Esophagus muscularis mucosa (tissue), 4 donors: Measurements from ENCODE around the gene STK10. TPM values are rescaled to one million over a fixed set of nuclear protein-coding genes. Genes with fewer than 3 reads are reported as not detected.

Source experiments
- DNase-seq: peaks from one replicate; pipeline ENCODE4 v3.0.0-alpha.2; 2017; ENCODE audit errors: extremely low spot score
- H3K27ac ChIP-seq, 4 donors: fragments of 200-600 bp; sonication (generic); replicated peaks in 1 of 4; 1 replicate in 3 of 4; 2 replicates in 1 of 4; pipeline ENCODE4 v1.5.1; 2016 to 2019; ENCODE audit warnings: mild to moderate bottlenecking in 1 of 4
- H3K27me3 ChIP-seq, 4 donors: fragments of 200-600 bp; sonication (generic); one replicate each; pipeline versions ENCODE4 v1.5.1 to v1.6.0; 2016 to 2019
- H3K36me3 ChIP-seq, 4 donors: fragments of 200-600 bp; sonication (generic); one replicate each; pipeline ENCODE4 v1.5.1; 2016 to 2019
- H3K4me1 ChIP-seq, 4 donors: fragments of 200-600 bp; sonication (generic); one replicate each; pipeline ENCODE4 v1.5.1; 2016 to 2019
- H3K4me3 ChIP-seq, 4 donors: fragments of 200-600 bp; sonication (generic); 1 replicate in 2 of 4; 2 replicates in 2 of 4; pipeline ENCODE4 v1.5.1; 2016 to 2019; ENCODE audit warnings: mild to moderate bottlenecking in 4 of 4, moderate library complexity in 1 of 4
- H3K9me3 ChIP-seq, 4 donors: fragments of 200-600 bp; sonication (generic); 1 replicate in 3 of 4; 2 replicates in 1 of 4; pipeline ENCODE4 v1.5.1; 2016 to 2019
- CTCF ChIP-seq, 3 experiments: fragments of 200-600 bp in 2 of 3; fragments of 450-650 bp in 1 of 3; sonication (generic) in 2 of 3; IDR thresholded peaks; one replicate each; pipeline ENCODE4 v1.5.1; 2017 to 2019; ENCODE audit warnings: antibody characterized with exemption in 3 of 3, mild to moderate bottlenecking in 2 of 3, moderate library complexity in 1 of 3
- EP300 ChIP-seq: sonication (generic); formaldehyde crosslinking; IDR thresholded peaks from one replicate; pipeline ENCODE4 v1.6.1; 2017; ENCODE audit warnings: antibody characterized with exemption
- POLR2A ChIP-seq: fragments of 450-650 bp; IDR thresholded peaks from one replicate; pipeline ENCODE4 v1.6.1; 2017; ENCODE audit warnings: antibody characterized with exemption, moderate library complexity, mild to moderate bottlenecking, low read depth
- POLR2AphosphoS5 ChIP-seq, 2 donors: sonication (generic); formaldehyde crosslinking; IDR thresholded peaks; one replicate each; pipeline ENCODE4 v1.6.1; 2017; ENCODE audit warnings: antibody characterized with exemption in 2 of 2
- WGBS: methylation state at CpG from one replicate; pipeline ENCODE4 v1.1.5; 2018; 5-methylcytosine and 5-hydroxymethylcytosine counted together
- intact Hi-C: fragments of 100-400 bp; cut with DNase I; formaldehyde crosslinking; loops from one replicate; pipeline ENCODE4 v1.15.1; 2023
- total RNA-seq, 4 donors: library from RNA; depleted of rRNA; stranded (reverse); fragments of >200 nt; gene quantifications; one replicate each; pipeline versions ENCODE4 v1.1.0 to v1.2.1, GENCODE V29; 2016

The STK10 gene
- total RNA-seq, 4 donors from 2014 or later = 18.8 to 21.8 (median 19.4) TPM

GRCh38 chr5:172175263-172175719 is 12.7 kb downstream of the STK10 start:
- Histone ChIP-seq H3K4me3 (peak overlapping the region in 3 of 4 donors; percentile 8 to 37 (median 22)), H3K27ac (peak overlapping the region in 2 of 4 donors; percentile 23 to 57), H3K36me3 (no peaks in the 10 kb centered on the region), H3K4me1 (peaks cover 48 to 75% (median 64%) of the 10 kb centered on the region in 4 donors), H3K27me3 (no peaks in the 10 kb centered on the region), H3K9me3 (no peaks in the 10 kb centered on the region)
- no peak for DNase-seq
- intact Hi-C loops = no loop called here
- TF ChIP-seq POLR2AphosphoS5 (IDR thresholded peaks at IDR 0.05) (no peak), EP300 (no peak), POLR2A (no peak), CTCF (IDR thresholded peaks at IDR 0.05) (no peak)
- 59% methylated on average over 7 of the region's 7 CpGs for WGBS

- H3K36me3 ChIP-seq = no peaks in the 10 kb centered on the region
- intact Hi-C loops = no loop called here
- peaks cover 43 to 69% (median 57%) of the 10 kb centered on the region in 4 donors for H3K4me1 ChIP-seq
- WGBS = 71% methylated on average over 12 of the region's 12 CpGs
- H3K27me3 ChIP-seq = no peaks in the 10 kb centered on the region
- no peaks in the 10 kb centered on the region for H3K9me3 ChIP-seq
- H3K27ac ChIP-seq = peak overlapping the region in 1 of 4 donors; percentile 57
- no peak for DNase-seq
- no peak overlapping the region for H3K4me3 ChIP-seq
- TF ChIP-seq POLR2A (no peak), EP300 (no peak)
Measured at GRCh38 chr5:172173564-172174153, 14.4 kb downstream of the STK10 start.

- WGBS = 80% methylated on average over 11 of the region's 12 CpGs
- TF ChIP-seq EP300 = no peak
- Histone ChIP-seq H3K4me1 (peaks cover 43 to 69% (median 57%) of the 10 kb centered on the region in 4 donors), H3K27me3 (no peaks in the 10 kb centered on the region), H3K4me3 (no peak overlapping the region), H3K36me3 (no peaks in the 10 kb centered on the region), H3K27ac (peak overlapping the region in 1 of 4 donors; percentile 12), H3K9me3 (no peaks in the 10 kb centered on the region)
- intact Hi-C loops = no loop called here
- DNase-seq = no peak
Measured at GRCh38 chr5:172172912-172173563, 15.0 kb downstream of the STK10 start.

GRCh38 chr5:172171118-172171517 is 16.9 kb downstream of the STK10 start:
- Histone ChIP-seq H3K36me3 (no peaks in the 10 kb centered on the region), H3K27me3 (no peaks in the 10 kb centered on the region), H3K4me1 (peaks cover 50 to 76% (median 68%) of the 10 kb centered on the region in 4 donors), H3K9me3 (no peaks in the 10 kb centered on the region), H3K4me3 (no peak overlapping the region), H3K27ac (no peak overlapping the region)
- intact Hi-C loops = no loop called here
- 88% methylated on average over 8 of the region's 8 CpGs for WGBS
- no peak for TF ChIP-seq POLR2AphosphoS5 (IDR thresholded peaks at IDR 0.05)
- TF ChIP-seq EP300 = no peak
- TF ChIP-seq CTCF (IDR thresholded peaks at IDR 0.05) = no peak
- no peak for TF ChIP-seq POLR2A
- no peak for DNase-seq

GRCh38 chr5:172170251-172170701 is 17.7 kb downstream of the STK10 start:
- no peak for TF ChIP-seq POLR2A
- no peak for TF ChIP-seq EP300
- no peak for TF ChIP-seq CTCF (IDR thresholded peaks at IDR 0.05)
- no peak for TF ChIP-seq POLR2AphosphoS5 (IDR thresholded peaks at IDR 0.05)
- intact Hi-C loops = no loop called here
- no peak for DNase-seq
- no peak overlapping the region for H3K27ac ChIP-seq
- no peak overlapping the region for H3K4me3 ChIP-seq
- H3K9me3 ChIP-seq = no peaks in the 10 kb centered on the region
- peaks cover 46 to 77% (median 70%) of the 10 kb centered on the region in 4 donors for H3K4me1 ChIP-seq
- WGBS = 65% methylated on average over 9 of the region's 9 CpGs
- H3K36me3 ChIP-seq = no peaks in the 10 kb centered on the region
- H3K27me3 ChIP-seq = no peaks in the 10 kb centered on the region
